GM21423 (cell line): ENCODE data around the gene RIPOR3.

Source experiments
- ATAC-seq: cut with Tn5 transposase; IDR thresholded peaks from one replicate; pipeline ENCODE4 v1.9.1; 2021; ENCODE audit warnings: mild to moderate bottlenecking, moderate library complexity; ENCODE audit not compliant: unreplicated experiment

RIPOR3 gene

DNA sequence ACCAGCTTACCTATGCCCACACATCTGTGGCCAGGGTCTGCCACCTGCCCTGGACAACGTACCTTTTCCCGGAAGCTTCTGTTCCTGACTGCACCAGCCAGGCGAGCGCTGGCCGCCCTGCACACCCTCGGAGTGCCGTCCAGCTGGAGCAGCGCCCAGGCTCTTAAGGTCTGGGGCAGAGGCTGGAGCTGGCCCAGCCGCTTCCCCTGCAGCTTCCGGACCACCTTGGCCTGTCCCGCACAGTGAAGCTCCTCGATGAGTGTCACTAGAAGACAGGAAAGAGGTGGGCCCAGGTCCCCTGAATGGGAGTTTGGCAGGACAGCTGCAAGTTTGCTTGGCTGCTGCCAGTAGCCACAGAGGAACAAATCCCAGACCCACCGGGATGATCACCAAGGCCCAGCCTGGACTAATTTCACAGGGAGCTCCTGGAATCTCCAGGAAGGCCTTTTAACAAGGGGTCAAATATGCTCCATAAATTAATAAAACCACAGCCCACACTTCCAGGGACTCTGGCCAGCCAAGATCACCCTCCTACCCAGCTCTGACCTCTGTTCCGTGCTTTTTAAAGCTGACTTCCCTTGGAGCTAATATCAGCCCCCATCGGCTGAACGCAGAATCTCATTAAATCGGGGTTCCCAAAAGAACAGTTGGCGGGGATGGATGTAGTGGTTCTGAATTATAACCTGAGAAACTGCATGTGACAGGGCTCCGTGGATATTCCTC, 98.9 kb downstream of the RIPOR3 start:
- no peak for ATAC-seq

GRCh38 chr20:50591233-50591852, 100.0 kb downstream of the RIPOR3 start:
- ATAC-seq = no peak

DNA sequence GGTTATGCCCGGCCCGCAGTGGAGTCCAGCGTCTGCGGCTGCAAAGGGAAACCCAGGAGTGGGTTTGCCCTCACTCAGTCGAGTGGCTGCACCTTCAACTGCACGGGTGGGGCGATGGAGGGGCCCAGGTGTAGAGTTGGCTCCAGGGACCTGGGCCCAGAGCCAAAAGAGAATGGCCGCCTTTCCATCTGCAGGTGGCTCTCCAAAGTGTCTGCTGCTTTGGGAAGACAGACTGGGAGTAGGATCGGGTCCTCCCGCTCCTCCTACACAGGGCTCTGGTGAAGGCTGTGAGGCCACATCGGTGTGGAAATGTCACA, 101.0 kb downstream of the RIPOR3 start:
- no peak for ATAC-seq

- no peak for ATAC-seq
Observed at GRCh38 chr20:50589548-50590347, 101.6 kb downstream of the RIPOR3 start.

GRCh38 chr20:50588034-50588736, 103.2 kb downstream of the RIPOR3 start:
- ATAC-seq = no peak

- ATAC-seq = no peak
Observed at GRCh38 chr20:50587291-50587961, 103.9 kb downstream of the RIPOR3 start.

DNA sequence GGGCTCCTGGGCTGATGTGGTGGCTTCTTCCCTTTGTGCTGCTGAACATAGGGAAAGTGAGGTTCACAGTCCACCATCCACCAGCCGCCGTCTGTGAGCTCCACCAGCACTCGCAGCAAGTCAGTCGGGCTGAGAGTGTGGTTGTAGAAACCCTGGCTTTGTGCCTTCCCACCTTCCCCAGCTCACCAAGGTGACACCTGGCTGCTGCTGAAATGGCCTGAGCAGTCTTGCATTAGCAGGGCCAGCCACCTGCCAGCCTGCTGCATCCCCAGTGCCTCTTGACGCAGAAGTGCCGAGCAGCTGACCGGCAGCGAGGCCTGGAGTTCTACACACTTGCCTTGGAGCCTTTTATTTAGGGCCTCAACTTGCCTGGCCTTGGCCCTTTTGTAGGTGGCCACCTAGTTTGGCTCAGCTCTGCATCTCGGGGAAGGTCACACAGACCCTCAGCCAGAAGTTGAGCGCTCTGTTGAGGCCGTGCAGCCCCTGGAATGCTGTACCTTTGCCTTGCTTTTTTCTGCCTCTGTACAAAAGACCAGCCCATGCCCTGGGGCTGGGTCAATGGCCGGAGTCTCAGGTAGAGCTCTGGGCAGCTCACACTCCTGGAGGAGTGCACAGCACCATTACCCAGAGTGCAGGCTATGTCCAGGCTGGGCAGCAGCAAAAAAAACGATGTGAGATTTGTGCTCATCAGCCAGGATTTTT, 104.7 kb downstream of the RIPOR3 start:
- ATAC-seq = no peak

DNA sequence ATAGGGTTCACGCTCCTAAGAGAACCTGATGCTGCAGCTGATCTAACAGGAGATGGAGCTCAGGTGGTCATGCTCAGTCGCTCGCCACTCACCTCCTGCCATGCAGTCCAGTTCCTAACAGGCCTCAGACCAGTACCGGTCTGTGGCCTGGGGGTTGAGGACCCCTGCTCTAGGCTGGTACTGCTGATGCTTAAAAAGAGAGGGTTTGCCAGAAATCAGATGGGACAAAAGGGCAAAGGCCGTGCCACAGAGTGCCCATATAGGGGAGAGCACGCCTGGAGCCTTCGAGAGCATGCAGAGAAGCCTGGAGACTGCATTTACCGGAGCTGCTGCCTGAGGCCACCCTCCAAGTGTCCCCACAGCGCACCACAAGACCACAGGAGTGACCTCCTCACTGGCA, 105.7 kb downstream of the RIPOR3 start:
- no peak for ATAC-seq

- ATAC-seq = no peak
Observed at GRCh38 chr20:50585214-50585613, 106.1 kb downstream of the RIPOR3 start.

GRCh38 chr20:50584687-50585086, 106.7 kb downstream of the RIPOR3 start:
- no peak for ATAC-seq

DNA sequence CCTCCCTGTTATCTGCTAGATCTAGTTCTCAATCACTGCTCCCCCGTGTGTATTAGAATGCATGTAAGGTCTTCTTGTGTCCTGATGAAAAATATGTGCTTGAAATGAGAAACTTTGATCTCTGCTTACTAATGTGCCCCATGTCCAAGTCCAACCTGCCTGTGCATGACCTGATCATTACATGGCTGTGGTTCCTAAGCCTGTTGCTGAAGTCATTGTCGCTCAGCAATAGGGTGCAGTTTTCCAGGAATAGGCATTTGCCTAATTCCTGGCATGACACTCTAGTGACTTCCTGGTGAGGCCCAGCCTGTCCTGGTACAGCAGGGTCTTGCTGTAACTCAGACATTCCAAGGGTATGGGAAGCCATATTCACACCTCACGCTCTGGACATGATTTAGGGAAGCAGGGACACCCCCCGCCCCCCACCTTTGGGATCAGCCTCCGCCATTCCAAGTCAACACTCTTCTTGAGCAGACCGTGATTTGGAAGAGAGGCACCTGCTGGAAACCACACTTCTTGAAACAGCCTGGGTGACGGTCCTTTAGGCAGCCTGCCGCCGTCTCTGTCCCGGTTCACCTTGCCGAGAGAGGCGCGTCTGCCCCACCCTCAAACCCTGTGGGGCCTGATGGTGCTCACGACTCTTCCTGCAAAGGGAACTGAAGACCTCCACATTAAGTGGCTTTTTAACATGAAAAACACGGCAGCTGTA, 107.7 kb downstream of the RIPOR3 start:
- no peak for ATAC-seq

GRCh38 chr20:50582591-50583234, 108.6 kb downstream of the RIPOR3 start:
- no peak for ATAC-seq

GRCh38 chr20:50582092-50582491, 109.2 kb downstream of the RIPOR3 start:
- no peak for ATAC-seq

- ATAC-seq = no peak
Observed at GRCh38 chr20:50580842-50581544, 110.3 kb downstream of the RIPOR3 start.

- no peak for ATAC-seq
Observed at GRCh38 chr20:50580016-50580747, 111.2 kb downstream of the RIPOR3 start.

GRCh38 chr20:50579511-50579910, 111.8 kb downstream of the RIPOR3 start:
- no peak for ATAC-seq

- ATAC-seq = no peak
Observed at GRCh38 chr20:50578778-50579165, 112.6 kb downstream of the RIPOR3 start.
